ENCODE results near the gene KCNQ5. TPM values are rescaled to one million over a fixed set of nuclear protein-coding genes. Genes with fewer than 3 reads are reported as not detected.

Gene KCNQ5
- total RNA-seq, 3 donors from 2014 or later (not counting 1 experiment from before 2014, with no cell fraction given), result 8.2 to 9.7 (median 8.7) TPM

- Histone ChIP-seq H3K36me3 (ENCODE audit: control insufficient read depth, insufficient read depth, low read length) (no peaks in the 10 kb centered on the region), H3K9me3 (ENCODE audit: control insufficient read depth, insufficient read depth, low read length) (no peaks in the 10 kb centered on the region), H3K27ac (ENCODE audit: low read length) (no peak overlapping the region), H3K4me3 (ENCODE audit: low read length) (no peak overlapping the region), H3K27me3 (ENCODE audit: control insufficient read depth, insufficient read depth, low read length) (no peaks in the 10 kb centered on the region), H3K4me1 (ENCODE audit: control insufficient read depth, insufficient read depth, low read length) (no peaks in the 10 kb centered on the region)
- Mint-ChIP-seq H3K36me3 (no peaks in the 10 kb centered on the region), H3K4me3 (no peak overlapping the region), H3K4me1 (peaks cover 14 to 16% of the 10 kb centered on the region in 2 donors), H3K27ac (no peak overlapping the region), H3K9me3 (peaks cover 0 to 3% of the 10 kb centered on the region in 2 donors), H3K27me3 (ENCODE audit: low read depth in 2 of 2) (no peaks in the 10 kb centered on the region)
- intact Hi-C loops (cut with micrococcal nuclease), result no loop called here
- DNase-seq (no peak), ATAC-seq (no peak)
- TF ChIP-seq CTCF (IDR thresholded peaks at IDR 0.05), result no peak
Measured at GRCh38 chr6:72825315-72825911, 203.5 kb downstream of the KCNQ5 start.

GRCh38 chr6:72826037-72826436 is 204.2 kb downstream of the KCNQ5 start:
- peaks cover 0 to 3% of the 10 kb centered on the region in 2 donors for H3K9me3 Mint-ChIP-seq
- H3K27me3 ChIP-seq (ENCODE audit: control insufficient read depth, insufficient read depth, low read length), result no peaks in the 10 kb centered on the region
- WGBS (ENCODE audit: insufficient coverage), result 80% methylated on average over 1 of the region's 1 CpG
- no peak overlapping the region for H3K4me3 Mint-ChIP-seq
- H3K27ac ChIP-seq (ENCODE audit: low read length), result no peak overlapping the region
- no peaks in the 10 kb centered on the region for H3K27me3 Mint-ChIP-seq (ENCODE audit: low read depth in 2 of 2)
- no peaks in the 10 kb centered on the region for H3K9me3 ChIP-seq (ENCODE audit: control insufficient read depth, insufficient read depth, low read length)
- ATAC-seq, result no peak
- H3K4me3 ChIP-seq (ENCODE audit: low read length), result no peak overlapping the region
- H3K36me3 Mint-ChIP-seq, result no peaks in the 10 kb centered on the region
- H3K4me1 ChIP-seq (ENCODE audit: control insufficient read depth, insufficient read depth, low read length), result no peaks in the 10 kb centered on the region
- peaks cover 14 to 16% of the 10 kb centered on the region in 2 donors for H3K4me1 Mint-ChIP-seq
- TF ChIP-seq CTCF (IDR thresholded peaks at IDR 0.05), result no peak
- no peaks in the 10 kb centered on the region for H3K36me3 ChIP-seq (ENCODE audit: control insufficient read depth, insufficient read depth, low read length)
- intact Hi-C loops (cut with micrococcal nuclease), result no loop called here
- DNase-seq, result no peak
- no peak overlapping the region for H3K27ac Mint-ChIP-seq

DNA sequence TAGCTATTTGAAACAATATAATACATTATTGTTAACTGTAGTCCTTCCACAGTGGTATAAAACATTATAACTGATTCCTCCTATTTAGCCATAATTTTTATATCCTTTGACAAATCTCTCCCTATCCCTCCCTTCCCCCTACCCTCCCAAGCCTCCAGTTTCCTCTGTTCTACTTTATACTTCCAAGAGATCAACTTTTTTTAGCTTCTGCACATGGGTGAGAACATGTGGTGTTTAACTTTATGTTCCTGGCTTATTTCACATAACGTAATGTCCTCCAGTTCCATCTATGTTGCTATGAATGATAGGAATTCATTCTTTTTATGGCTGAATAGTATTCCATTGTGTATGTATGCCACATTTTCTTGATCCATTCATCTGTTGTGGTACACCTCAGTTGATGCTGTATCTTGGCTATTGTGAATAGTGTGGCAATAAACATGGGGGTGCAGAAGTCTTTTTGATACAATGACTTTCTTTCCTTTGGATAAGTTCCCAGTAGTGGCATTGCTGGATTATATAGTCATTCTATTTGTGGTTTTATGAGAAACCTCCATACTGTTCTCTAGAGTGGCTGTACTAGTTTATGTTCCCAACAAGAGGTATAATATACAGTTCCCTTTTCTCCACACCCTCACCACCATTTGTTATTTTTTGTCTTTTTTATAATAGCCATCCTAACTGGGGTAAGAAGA is 205.0 kb downstream of the KCNQ5 start:
- Mint-ChIP-seq H3K4me3 (no peak overlapping the region), H3K27ac (no peak overlapping the region), H3K4me1 (peaks cover 14 to 18% of the 10 kb centered on the region in 2 donors), H3K9me3 (peaks cover 0 to 3% of the 10 kb centered on the region in 2 donors), H3K36me3 (no peaks in the 10 kb centered on the region), H3K27me3 (ENCODE audit: low read depth in 2 of 2) (no peaks in the 10 kb centered on the region)
- Histone ChIP-seq H3K9me3 (ENCODE audit: control insufficient read depth, insufficient read depth, low read length) (no peaks in the 10 kb centered on the region), H3K27ac (ENCODE audit: low read length) (no peak overlapping the region), H3K4me1 (ENCODE audit: control insufficient read depth, insufficient read depth, low read length) (no peaks in the 10 kb centered on the region), H3K27me3 (ENCODE audit: control insufficient read depth, insufficient read depth, low read length) (no peaks in the 10 kb centered on the region), H3K36me3 (ENCODE audit: control insufficient read depth, insufficient read depth, low read length) (no peaks in the 10 kb centered on the region), H3K4me3 (ENCODE audit: low read length) (no peak overlapping the region)
- ATAC-seq (no peak), DNase-seq (no peak)
- TF ChIP-seq CTCF (IDR thresholded peaks at IDR 0.05), result no peak
- WGBS (ENCODE audit: insufficient coverage), result no CpG with 5 or more reads among the region's 1 CpG
- intact Hi-C loops (cut with micrococcal nuclease), result no loop called here
